DLD1 (cell line): ENCODE results near the gene LDLRAD4.

ENCODE experiments used
- in situ Hi-C: cut with HindIII; loops from 2 replicates; pipeline ENCODE4 v1.10.0; 2017; ENCODE audit warnings: low sequenced_read_pairs

LDLRAD4 gene

GRCh38 chr18:13454363-13455150 lies 236.0 kb downstream of the LDLRAD4 start:
- in situ Hi-C loops = no loop called here

DNA sequence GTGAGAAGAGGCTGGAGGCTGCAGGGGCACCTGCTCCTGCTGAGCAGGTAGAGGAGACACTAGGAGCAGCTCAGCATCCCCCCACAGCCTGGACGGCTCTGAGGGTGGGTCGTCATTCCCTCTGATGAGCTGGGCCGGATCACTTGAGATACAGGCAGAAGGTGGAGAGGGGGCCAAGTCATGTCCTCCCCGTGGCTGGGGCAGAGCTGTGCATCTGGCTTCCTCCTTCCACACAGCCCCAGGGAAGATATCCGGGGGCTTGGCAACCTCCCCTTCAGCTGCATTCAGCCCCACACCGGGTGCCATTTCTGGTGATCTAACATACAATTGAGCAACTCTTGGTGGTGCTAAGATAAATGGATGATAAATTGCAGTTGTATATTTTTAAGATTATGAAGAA lies 236.9 kb downstream of the LDLRAD4 start:
- in situ Hi-C loops = no loop called here

DNA sequence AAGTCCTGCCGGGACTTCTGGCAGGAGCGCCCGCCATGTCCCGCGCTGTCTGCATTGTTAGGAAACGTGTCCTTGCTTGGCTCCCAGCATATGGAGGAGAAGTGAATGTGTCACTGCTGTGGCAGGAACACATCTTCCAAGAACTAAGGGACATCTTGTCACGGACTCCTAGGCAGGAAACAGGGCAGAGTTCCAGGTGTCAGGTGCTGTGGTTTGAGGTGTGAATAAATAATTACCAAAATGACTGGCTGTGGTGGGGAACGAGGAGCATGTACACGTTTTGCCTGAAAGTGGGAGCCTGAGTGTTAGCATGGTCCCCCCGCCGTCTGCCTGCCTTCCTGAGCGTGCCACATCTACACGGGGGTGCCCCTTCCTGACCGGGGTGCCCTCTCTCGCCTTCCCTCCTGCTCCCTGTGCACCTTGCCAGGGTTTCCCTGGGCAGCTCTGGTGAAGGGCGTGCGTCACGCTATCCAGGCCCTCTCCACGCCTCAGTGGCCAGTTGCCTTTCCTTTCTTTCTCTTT lies 237.5 kb downstream of the LDLRAD4 start:
- in situ Hi-C loops = no loop called here

DNA sequence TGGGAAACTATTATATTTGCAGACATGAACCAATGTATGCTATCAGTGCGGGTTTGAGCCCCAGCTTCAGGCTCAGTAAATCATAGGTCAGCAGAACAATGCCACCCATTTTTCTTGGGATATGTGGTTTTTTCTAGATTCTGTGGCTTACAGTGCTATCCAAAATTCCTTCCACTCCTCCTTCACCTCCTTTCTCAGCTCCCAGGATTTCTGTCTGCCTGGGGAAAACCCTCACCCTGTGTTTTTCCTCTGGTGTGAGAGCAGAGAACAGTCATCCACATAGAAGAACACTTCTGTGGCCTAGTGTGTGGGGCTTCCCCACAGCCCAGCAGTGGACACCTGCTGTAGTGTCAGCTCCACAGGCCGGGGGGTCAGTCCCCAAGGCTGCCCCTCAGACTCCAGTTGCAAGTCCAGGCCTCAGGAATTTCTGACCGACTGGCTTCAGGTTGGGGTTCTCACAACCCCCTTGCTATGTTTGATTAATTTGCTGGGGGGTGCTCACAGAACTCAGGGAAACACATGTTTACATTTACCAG lies 238.2 kb downstream of the LDLRAD4 start:
- in situ Hi-C loops = no loop called here

DNA sequence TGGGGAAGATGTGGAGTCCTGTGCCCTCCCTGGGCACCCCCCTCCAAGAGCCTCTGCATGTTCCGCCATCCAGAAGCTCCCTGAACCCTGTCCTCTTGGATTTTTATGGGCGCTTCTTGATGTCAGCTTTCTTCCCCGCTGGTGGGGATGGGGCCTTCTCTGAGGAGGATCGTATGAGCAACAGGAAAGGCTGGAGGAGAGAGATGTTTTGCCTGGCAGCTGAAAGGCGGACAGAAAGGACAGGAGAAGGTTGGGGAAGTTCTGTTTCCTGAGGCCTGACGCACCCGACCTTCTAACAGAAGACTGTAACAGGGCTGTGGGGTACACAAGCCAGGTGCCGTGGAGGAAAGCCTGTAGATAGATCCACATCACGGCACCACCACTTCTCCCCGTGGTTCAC lies 238.8 kb downstream of the LDLRAD4 start:
- in situ Hi-C loops = no loop called here

DNA sequence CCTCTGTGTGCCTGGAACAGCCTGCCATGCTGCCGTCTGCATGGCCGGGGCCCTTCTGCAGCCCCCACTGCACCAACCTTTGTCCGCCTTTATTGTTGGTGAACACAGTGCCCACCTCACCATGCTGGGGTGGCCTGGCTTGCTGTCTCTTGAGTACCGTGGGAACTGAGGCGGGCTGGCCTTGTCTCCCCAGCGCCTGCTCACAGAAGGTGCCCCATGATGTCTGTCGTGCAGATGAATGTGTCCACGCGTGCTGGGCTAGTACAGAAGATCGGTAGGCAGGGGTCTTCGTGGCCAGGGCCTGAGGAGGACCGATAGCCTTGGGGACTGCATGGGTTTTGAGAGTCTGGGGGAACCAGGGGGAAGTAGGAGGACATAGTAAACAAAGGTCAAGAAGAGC lies 242.4 kb downstream of the LDLRAD4 start:
- in situ Hi-C loops = no loop called here

GRCh38 chr18:13461469-13461868 lies 242.9 kb downstream of the LDLRAD4 start:
- in situ Hi-C loops = no loop called here

GRCh38 chr18:13461936-13462335 lies 243.4 kb downstream of the LDLRAD4 start:
- in situ Hi-C loops = no loop called here

GRCh38 chr18:13462686-13463085 lies 244.1 kb downstream of the LDLRAD4 start:
- in situ Hi-C loops = no loop called here

DNA sequence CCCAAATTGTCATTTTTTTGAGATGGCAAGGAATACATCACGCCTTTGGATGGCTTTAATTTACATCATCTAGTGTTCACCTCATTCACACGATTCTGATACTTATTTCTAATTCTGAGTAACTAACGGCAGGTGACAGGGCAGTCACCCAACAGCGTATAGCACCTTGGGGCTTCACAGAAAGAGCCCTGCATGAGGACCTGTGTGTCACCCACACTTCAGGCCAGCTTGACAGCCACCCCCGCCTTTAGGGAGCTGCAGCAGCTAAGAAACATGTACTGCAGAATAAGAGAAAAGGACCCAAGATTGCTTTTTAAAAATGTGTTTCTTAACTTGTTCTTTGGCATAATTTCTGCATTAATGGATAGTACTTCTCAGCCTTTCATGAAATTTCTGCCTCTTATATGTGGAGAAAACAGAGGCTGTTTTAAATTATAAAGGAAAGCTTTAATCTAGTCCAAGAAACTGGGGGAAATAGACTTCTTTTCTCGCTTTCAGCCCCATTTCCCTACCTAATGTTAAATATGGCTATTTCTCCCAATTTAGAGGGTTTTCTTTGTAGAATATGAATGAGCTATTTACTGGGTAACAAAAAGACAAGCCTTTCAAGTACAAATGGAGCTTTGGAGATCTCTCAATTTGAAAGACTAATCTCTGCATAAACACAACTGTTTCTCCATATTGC lies 245.1 kb downstream of the LDLRAD4 start:
- in situ Hi-C loops = no loop called here

DNA sequence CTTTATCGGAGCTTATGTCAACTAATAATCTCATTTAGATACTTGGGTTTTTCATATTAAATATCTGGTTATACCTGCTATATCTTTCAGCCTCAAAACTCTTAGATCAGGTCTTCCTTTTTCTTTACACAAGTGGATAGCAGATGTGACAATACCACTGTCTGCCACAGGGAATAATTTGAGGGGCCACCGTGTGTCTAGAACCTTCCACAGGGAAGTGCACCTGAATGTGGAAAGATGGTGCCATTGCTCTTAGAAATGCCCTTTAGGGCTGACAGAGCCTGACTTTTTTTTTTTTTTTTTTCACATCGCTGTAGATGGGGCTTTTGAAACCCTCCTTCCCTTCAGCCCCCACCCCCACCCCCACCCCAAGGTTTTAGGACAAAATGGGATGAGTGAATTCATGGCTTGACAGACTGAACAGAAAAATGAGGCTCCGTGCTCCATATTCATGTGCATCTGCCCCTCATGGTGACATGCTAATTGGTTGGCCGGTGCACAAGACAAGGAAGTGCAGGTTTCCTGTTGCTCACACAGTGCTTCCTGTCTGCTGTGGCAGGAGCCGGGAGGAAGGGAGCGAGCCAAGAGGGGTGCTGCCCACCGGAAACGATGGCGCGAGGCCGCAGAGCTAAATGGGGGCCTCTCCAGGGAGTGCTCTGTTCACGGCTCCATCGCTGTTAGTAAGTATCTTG lies 246.0 kb downstream of the LDLRAD4 start:
- in situ Hi-C loops = no loop called here

- in situ Hi-C loops = no loop called here
Observed at GRCh38 chr18:13465124-13465446, 246.5 kb downstream of the LDLRAD4 start.

- in situ Hi-C loops = no loop called here
Observed at GRCh38 chr18:13465476-13465875, 246.9 kb downstream of the LDLRAD4 start.

- in situ Hi-C loops = no loop called here
Observed at GRCh38 chr18:13470516-13471197, 252.1 kb downstream of the LDLRAD4 start.

GRCh38 chr18:13471198-13471845 lies 252.8 kb downstream of the LDLRAD4 start:
- in situ Hi-C loops = no loop called here

- in situ Hi-C loops = no loop called here
Observed at GRCh38 chr18:13471971-13472628, 253.5 kb downstream of the LDLRAD4 start.

GRCh38 chr18:13473751-13474150 lies 255.2 kb downstream of the LDLRAD4 start:
- in situ Hi-C loops = no loop called here

DNA sequence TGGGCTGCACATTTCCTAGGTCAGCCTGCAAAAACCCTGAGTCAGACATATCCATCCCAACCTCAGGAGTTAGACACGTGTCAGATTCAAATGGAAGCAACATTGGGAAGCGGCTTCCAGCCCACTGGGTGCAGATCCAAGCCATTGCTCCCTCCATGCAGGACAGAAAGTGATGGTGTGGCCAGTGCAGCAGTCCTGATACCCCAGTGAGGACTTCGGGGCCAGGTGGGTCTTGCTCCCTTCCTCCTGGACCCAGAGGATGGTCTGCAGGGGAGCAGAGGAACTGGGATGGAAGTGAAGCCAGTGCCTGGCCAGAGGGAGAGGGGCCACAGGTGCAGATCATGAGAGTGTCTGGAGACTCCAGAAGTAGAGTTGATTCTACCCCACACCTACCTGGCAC lies 255.8 kb downstream of the LDLRAD4 start:
- in situ Hi-C loops = no loop called here

GRCh38 chr18:13474907-13475545 lies 256.5 kb downstream of the LDLRAD4 start:
- in situ Hi-C loops = no loop called here
